ENCODE measurements around the gene TMEM161A. TPM values are rescaled to one million over a fixed set of nuclear protein-coding genes. Genes with fewer than 3 reads are reported as not detected.
A peak's percentile ranks its signal among the peaks of the same experiment; 100 is the strongest.

The TMEM161A gene
- total and polyA plus RNA-seq, 2 of the 13 experiments (the other 11 are each of a cell fraction or from before 2014, with no cell fraction given), result 25.9 to 31.4 TPM

- TF ChIP-seq FIP1L1 (IDR thresholded peaks at IDR 0.05; ENCODE audit: borderline replicate concordance, insufficient read depth, low read depth, low read length) (no peak), MTF1 (CRISPR knock-in tag; IDR thresholded peaks at IDR 0.05) (no peak), MAZ (IDR thresholded peaks at IDR 0.05; ENCODE audit: borderline replicate concordance, low read depth, low read length) (0 out of 2 replicates have a peak, but pooled peaks have one; percentile 16), MAZ (CRISPR knock-in tag; IDR thresholded peaks at IDR 0.05; ENCODE audit: low read depth) (peak; percentile 92; the same call in 1 of the 2 replicates), ZSCAN29 (CRISPR knock-in tag; conservative IDR thresholded peaks at IDR 0.05) (0 out of 2 replicates have a peak, but pooled peaks have one; percentile 34), KLF6 (CRISPR knock-in tag; IDR thresholded peaks at IDR 0.05) (0 out of 2 replicates have a peak, but pooled peaks have one; percentile 26), MTA1 (CRISPR knock-in tag; IDR thresholded peaks at IDR 0.05; ENCODE audit: borderline replicate concordance) (peak; percentile 98), RBM39 (IDR thresholded peaks at IDR 0.05; ENCODE audit: low read depth, low read length, poor library complexity, severe bottlenecking) (no peak), POGZ (CRISPR knock-in tag; IDR thresholded peaks at IDR 0.05) (peak; percentile 78), NR2F1 (CRISPR knock-in tag; IDR thresholded peaks at IDR 0.05) (peak; percentile 96), NONO (IDR thresholded peaks at IDR 0.05) (no peak), NONO (CRISPR knock-in tag; conservative IDR thresholded peaks at IDR 0.05) (peak; percentile 98), KLF15 (CRISPR knock-in tag; IDR thresholded peaks at IDR 0.05; ENCODE audit: borderline replicate concordance) (0 out of 2 replicates have a peak, but pooled peaks have one; percentile 61), HNF1B (CRISPR knock-in tag; IDR thresholded peaks at IDR 0.05) (peak; percentile 95), ZNF746 (CRISPR knock-in tag; IDR thresholded peaks at IDR 0.05) (peak; percentile 95), RCOR2 (CRISPR knock-in tag; IDR thresholded peaks at IDR 0.05) (peak; percentile 57; the same call in 1 of the 2 replicates), ZMAT3 (CRISPR knock-in tag; conservative IDR thresholded peaks at IDR 0.05) (peak; percentile 78; the same call in 1 of the 2 replicates), ZNF800 (CRISPR knock-in tag; IDR thresholded peaks at IDR 0.05) (peak; percentile 81; the same call in 1 of the 2 replicates), ZNF816 (CRISPR knock-in tag; IDR thresholded peaks at IDR 0.05; ENCODE audit: borderline replicate concordance) (peak; percentile 88; the same call in 1 of the 2 replicates), BORCS8-MEF2B (CRISPR knock-in tag; IDR thresholded peaks at IDR 0.05) (peak; percentile 84), HNRNPL (IDR thresholded peaks at IDR 0.05; ENCODE audit: low read depth, low read length) (0 out of 2 replicates have a peak, but pooled peaks have one; percentile 69), XBP1 (CRISPR knock-in tag; IDR thresholded peaks at IDR 0.05) (no peak), ZNF256 (CRISPR knock-in tag; conservative IDR thresholded peaks at IDR 0.05) (peak; percentile 66), YEATS4 (CRISPR knock-in tag; IDR thresholded peaks at IDR 0.05; ENCODE audit: borderline replicate concordance) (peak; percentile 76; the same call in 1 of the 2 replicates), AGO2 (optimal IDR thresholded peaks at IDR 0.05; ENCODE audit: low read depth, low read length) (peak; percentile 51), ZNF230 (CRISPR knock-in tag; IDR thresholded peaks at IDR 0.05) (no peak), ZBTB42 (CRISPR knock-in tag; IDR thresholded peaks at IDR 0.05) (no peak)
These were observed 41.3 kb downstream of the TMEM161A start (continued) for GRCh38 chr19:19096641-19097627.
